Measurements from ENCODE around the gene C16orf46. TPM values are rescaled to one million over a fixed set of nuclear protein-coding genes. Genes with fewer than 3 reads are reported as not detected.

The C16orf46 gene
- total RNA-seq, 1 experiment from 2014 or later, result 1.7 TPM

DNA sequence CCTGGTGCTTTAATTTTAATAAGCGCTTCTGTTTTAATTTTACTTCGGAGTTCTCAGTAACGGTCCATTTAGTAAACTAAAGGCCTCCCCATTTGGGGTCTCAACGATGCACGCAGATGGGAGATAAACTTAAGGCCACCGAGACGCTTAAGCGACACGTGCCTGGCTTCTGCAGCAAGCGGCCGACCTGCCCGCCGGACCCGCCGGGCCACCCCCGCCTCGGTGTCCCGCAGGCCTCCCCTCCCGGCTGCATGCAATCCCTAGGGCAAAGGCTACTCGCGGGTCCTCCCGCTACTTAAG, 18.6 kb upstream of the C16orf46 start:
- intact Hi-C loops (cut with micrococcal nuclease), result loop anchor here (5.0 kb wide), 2 partner anchors 47 to 217 kb away; partner anchors contain the start of gene GAN
- ATAC-seq, result no peak; the same call in 1 of the 2 replicates

DNA sequence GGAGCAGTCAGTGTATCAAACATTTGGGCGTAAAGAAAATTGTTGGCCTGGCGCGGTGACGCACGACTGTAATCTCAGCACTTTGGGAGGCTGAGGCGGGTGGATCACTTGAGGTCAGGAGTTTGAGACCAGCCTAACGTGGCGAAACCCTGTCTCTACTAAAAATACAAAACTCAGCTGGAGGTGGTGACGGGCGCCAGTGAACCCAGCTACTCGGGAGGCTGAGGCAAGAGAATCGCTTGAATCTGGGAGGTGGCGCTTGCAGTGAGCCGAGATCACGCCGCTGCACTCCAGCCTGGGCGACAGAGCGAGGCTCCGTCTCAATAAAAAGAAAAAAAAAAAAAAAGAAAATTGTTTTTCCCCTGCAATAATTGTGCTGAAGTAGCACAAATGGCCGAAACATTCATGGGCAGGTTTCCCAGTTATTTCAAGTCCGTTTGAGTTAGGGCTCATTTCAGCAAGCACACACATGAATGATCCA, 17.8 kb upstream of the C16orf46 start:
- ATAC-seq (no peak), DNase-seq (ENCODE audit: low read depth, low spot score) (no peak)
- CTCF ChIA-PET, result interaction anchor here (1.0 kb wide), 1 partner anchor 18 kb away, joined by 3 read pairs; the partner anchor contains the start of gene C16orf46
- H3K36me3 ChIP-seq (ENCODE audit: control insufficient read depth in 1 of 2, insufficient read depth in 2 of 2, low read length in 2 of 2), result peaks cover 0 to 3% of the 10 kb centered on the region in 2 experiments; a peak in 3 of 4 replicates
- RAD21 ChIA-PET (ENCODE audit: low non-redundant PET in 1 of 2, low total read pairs in 2 of 2, uncharacterized antibody in 2 of 2, unreplicated experiment in 2 of 2), result no interaction called here
- H3K4me2 ChIP-seq (ENCODE audit: low read length), result peak overlapping the region; percentile 86
- H3K9me3 ChIP-seq (ENCODE audit: control insufficient read depth in 1 of 2, insufficient read depth in 1 of 2, low read depth in 1 of 2, low read length in 2 of 2), result no peaks in the 10 kb centered on the region
- intact Hi-C loops (cut with micrococcal nuclease), result loop anchor here (5.0 kb wide), 2 partner anchors 47 to 217 kb away; partner anchors contain the start of gene GAN
- no peak overlapping the region for H2AFZ ChIP-seq (ENCODE audit: low read depth, low read length, poor library complexity, severe bottlenecking)
- no peaks in the 10 kb centered on the region for H3K9me2 ChIP-seq (ENCODE audit: insufficient read depth)
- no TSS peak for BruUV-seq (replicated peaks)
- POLR2A ChIA-PET, result no interaction called here
- H3K27me3 ChIP-seq (ENCODE audit: insufficient read depth, low read length), result no peaks in the 10 kb centered on the region
- H3K9ac ChIP-seq (ENCODE audit: low read length), result peak overlapping the region; percentile 98
- H3K27ac ChIP-seq (ENCODE audit: low read depth, low read length), result no peak overlapping the region
- TF ChIP-seq, protein P1, sequence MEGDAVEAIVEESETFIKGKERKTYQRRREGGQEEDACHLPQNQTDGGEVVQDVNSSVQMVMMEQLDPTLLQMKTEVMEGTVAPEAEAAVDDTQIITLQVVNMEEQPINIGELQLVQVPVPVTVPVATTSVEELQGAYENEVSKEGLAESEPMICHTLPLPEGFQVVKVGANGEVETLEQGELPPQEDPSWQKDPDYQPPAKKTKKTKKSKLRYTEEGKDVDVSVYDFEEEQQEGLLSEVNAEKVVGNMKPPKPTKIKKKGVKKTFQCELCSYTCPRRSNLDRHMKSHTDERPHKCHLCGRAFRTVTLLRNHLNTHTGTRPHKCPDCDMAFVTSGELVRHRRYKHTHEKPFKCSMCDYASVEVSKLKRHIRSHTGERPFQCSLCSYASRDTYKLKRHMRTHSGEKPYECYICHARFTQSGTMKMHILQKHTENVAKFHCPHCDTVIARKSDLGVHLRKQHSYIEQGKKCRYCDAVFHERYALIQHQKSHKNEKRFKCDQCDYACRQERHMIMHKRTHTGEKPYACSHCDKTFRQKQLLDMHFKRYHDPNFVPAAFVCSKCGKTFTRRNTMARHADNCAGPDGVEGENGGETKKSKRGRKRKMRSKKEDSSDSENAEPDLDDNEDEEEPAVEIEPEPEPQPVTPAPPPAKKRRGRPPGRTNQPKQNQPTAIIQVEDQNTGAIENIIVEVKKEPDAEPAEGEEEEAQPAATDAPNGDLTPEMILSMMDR (IDR thresholded peaks at IDR 0.05 in 2 of 3, conservative IDR thresholded peaks at IDR 0.05 in 1 of 3; ENCODE audit: borderline replicate concordance in 1 of 3, insufficient read depth in 1 of 3, low read depth in 2 of 3, low read length in 2 of 3), result no peak
- TF ChIP-seq, protein P2, sequence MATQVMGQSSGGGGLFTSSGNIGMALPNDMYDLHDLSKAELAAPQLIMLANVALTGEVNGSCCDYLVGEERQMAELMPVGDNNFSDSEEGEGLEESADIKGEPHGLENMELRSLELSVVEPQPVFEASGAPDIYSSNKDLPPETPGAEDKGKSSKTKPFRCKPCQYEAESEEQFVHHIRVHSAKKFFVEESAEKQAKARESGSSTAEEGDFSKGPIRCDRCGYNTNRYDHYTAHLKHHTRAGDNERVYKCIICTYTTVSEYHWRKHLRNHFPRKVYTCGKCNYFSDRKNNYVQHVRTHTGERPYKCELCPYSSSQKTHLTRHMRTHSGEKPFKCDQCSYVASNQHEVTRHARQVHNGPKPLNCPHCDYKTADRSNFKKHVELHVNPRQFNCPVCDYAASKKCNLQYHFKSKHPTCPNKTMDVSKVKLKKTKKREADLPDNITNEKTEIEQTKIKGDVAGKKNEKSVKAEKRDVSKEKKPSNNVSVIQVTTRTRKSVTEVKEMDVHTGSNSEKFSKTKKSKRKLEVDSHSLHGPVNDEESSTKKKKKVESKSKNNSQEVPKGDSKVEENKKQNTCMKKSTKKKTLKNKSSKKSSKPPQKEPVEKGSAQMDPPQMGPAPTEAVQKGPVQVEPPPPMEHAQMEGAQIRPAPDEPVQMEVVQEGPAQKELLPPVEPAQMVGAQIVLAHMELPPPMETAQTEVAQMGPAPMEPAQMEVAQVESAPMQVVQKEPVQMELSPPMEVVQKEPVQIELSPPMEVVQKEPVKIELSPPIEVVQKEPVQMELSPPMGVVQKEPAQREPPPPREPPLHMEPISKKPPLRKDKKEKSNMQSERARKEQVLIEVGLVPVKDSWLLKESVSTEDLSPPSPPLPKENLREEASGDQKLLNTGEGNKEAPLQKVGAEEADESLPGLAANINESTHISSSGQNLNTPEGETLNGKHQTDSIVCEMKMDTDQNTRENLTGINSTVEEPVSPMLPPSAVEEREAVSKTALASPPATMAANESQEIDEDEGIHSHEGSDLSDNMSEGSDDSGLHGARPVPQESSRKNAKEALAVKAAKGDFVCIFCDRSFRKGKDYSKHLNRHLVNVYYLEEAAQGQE (IDR thresholded peaks at IDR 0.05; ENCODE audit: low read depth), result no peak
- TF ChIP-seq EZH2 (IDR thresholded peaks at IDR 0.05), result no peak
- no peak for TF ChIP-seq FOSL1 (IDR thresholded peaks at IDR 0.05; ENCODE audit: low read depth)
- no peak for TF ChIP-seq EGR1 (IDR thresholded peaks at IDR 0.05; ENCODE audit: low read depth)
- TF ChIP-seq TCF7L2 (IDR thresholded peaks at IDR 0.05; ENCODE audit: borderline replicate concordance, extremely low read depth, insufficient read depth, insufficient read length), result no peak
- H3K4me1 ChIP-seq (ENCODE audit: control insufficient read depth in 1 of 2, insufficient read depth in 2 of 2, low read length in 2 of 2), result peaks cover 0 to 30% of the 10 kb centered on the region in 2 experiments; a peak in 3 of 4 replicates
- peaks cover 61% of the 10 kb centered on the region for H3K79me2 ChIP-seq (ENCODE audit: insufficient read depth, low read length)
- H3K4me3 ChIP-seq (replicated peaks in 1 of 2; ENCODE audit: low read depth in 1 of 2, low read length in 2 of 2), result peak overlapping the region; percentile 89 to 95
- no peaks in the 10 kb centered on the region for H4K20me1 ChIP-seq (ENCODE audit: insufficient read depth)

More for the DNA sequence above, 18.6 kb upstream of the C16orf46 start:
- Histone ChIP-seq H3K4me2 (ENCODE audit: low read length) (peak overlapping the region; percentile 86), H3K9ac (ENCODE audit: low read length) (peak overlapping the region; percentile 98), H3K9me2 (ENCODE audit: insufficient read depth) (no peaks in the 10 kb centered on the region), H3K79me2 (ENCODE audit: insufficient read depth, low read length) (peaks cover 54% of the 10 kb centered on the region), H3K4me3 (replicated peaks in 1 of 2; ENCODE audit: low read depth in 1 of 2, low read length in 2 of 2) (peak overlapping the region; percentile 89 to 95), H4K20me1 (ENCODE audit: insufficient read depth) (no peaks in the 10 kb centered on the region), H3K27ac (ENCODE audit: low read depth, low read length) (peak overlapping the region; percentile 70), H3K27me3 (ENCODE audit: insufficient read depth, low read length) (no peaks in the 10 kb centered on the region), H2AFZ (ENCODE audit: low read depth, low read length, poor library complexity, severe bottlenecking) (no peak overlapping the region), H3K9me3 (ENCODE audit: control insufficient read depth in 1 of 2, insufficient read depth in 1 of 2, low read depth in 1 of 2, low read length in 2 of 2) (no peaks in the 10 kb centered on the region), H3K36me3 (ENCODE audit: control insufficient read depth in 1 of 2, insufficient read depth in 2 of 2, low read length in 2 of 2) (peaks cover 0 to under 1% of the 10 kb centered on the region in 2 experiments; a peak in 2 of 4 replicates), H3K4me1 (ENCODE audit: control insufficient read depth in 1 of 2, insufficient read depth in 2 of 2, low read length in 2 of 2) (peaks cover 0 to 30% of the 10 kb centered on the region in 2 experiments; a peak in 3 of 4 replicates)
- CTCF ChIA-PET, result no interaction called here
- TF ChIP-seq CBX3 (IDR thresholded peaks at IDR 0.05; ENCODE audit: low read depth), result no peak
- POLR2A ChIA-PET, result no interaction called here
- BruUV-seq (replicated peaks), result no TSS peak
- RAD21 ChIA-PET (ENCODE audit: low non-redundant PET in 1 of 2, low total read pairs in 2 of 2, uncharacterized antibody in 2 of 2, unreplicated experiment in 2 of 2), result no interaction called here
- DNase-seq (ENCODE audit: low read depth, low spot score), result no peak
